ENCODE measurements around the gene SLC12A9.
A peak's percentile ranks its signal among the peaks of the same experiment; 100 is the strongest.
"Not testable (repeated sequence)": the region's sequence is repeated elsewhere in the genome, so short reads cannot be mapped to it uniquely, and the experiment has no call there.

The SLC12A9 gene

GRCh38 chr7:100899432-100899831 is 46.9 kb downstream of the SLC12A9 start:
- no peak for DNase-seq

- DNase-seq: no peak
Measured at GRCh38 chr7:100900978-100901377, 48.5 kb downstream of the SLC12A9 start.

DNA sequence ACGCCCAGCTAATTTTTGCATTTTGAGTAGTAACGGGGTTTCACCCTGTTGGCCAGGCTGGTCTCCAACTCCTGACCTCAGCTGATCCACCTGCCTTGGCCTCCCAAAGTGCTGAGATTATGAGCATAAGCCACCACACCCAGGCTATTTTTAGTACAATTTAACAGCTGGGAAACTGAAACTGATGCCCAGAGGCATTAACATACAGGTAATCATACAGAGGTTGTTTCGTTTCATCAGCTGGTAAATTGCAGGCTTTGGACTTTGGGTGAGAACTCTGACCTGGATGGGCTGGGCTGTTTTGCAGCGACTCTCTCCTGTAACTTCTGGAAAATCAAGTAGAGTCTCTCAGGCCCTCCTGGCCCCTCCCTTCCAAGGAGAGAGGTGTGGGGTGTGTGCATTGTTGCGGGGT is 49.4 kb downstream of the SLC12A9 start:
- DNase-seq: peak; percentile 65

- no peak for DNase-seq
Measured at GRCh38 chr7:100902638-100903037, 50.1 kb downstream of the SLC12A9 start.

DNA sequence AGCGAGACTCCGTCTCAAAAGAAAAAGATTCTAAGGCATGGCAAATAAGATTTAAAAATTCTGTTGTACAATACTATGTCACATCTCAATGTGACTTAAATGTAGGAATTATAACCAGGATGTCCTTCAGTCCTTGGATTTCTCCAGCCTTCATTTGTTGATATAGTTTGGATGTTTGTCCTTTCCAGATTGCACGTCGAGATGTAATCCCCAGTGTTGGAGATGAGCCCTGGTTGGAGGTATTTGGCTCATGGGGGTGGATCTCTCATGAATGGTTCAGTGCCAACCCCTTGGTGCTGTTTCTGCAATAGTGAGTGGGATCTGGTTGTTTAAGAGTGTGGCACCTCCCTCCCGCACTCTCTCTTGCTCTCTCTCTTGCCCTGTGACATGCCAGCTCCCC is 56.0 kb downstream of the SLC12A9 start:
- no peak for DNase-seq

- DNase-seq: not testable (repeated sequence)
Measured at GRCh38 chr7:100910443-100910842, 57.9 kb downstream of the SLC12A9 start.

GRCh38 chr7:100911484-100911883 is 59.0 kb downstream of the SLC12A9 start:
- no peak for DNase-seq

- no peak for DNase-seq
Measured at GRCh38 chr7:100914208-100914878, 61.8 kb downstream of the SLC12A9 start.

DNA sequence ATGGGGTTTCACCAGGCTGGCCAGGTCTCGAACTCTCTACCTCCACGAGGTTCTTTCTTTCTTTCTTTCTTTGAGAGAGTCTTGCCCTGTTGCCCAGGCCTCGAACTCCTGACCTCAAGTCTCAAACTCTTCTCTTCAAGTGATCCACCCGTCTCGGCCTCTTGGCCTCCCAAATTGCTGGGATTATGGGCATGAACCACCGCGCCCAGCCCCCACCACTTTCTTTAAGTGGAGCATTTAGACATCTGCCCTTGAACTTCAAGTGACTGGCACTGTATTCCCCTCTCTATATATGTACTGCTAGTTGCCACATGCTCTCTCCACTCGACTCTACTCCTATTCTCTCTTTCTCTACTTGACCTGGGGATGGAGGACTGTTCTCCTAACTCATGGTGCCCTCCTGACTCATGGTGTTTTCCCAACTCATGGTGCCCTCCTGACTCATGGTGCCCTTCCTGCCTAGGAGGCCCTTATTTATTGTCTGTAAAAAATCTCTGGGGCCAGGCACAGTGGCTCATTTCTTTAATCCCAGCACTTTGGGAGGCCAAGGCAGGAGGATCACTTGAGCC is 62.5 kb downstream of the SLC12A9 start:
- no peak for DNase-seq

All from NCI-H69 (cell line).